Activated CD8-positive, alpha-beta memory T cell treated with anti-CD3 and anti-CD28 coated beads, Interleukin-2, amount 10 ng/mL, durations not matched to agents 7 days and 5 days (primary cell): Measurements from ENCODE around the gene APOF. TPM values are rescaled to one million over a fixed set of nuclear protein-coding genes. Genes with fewer than 3 reads are reported as not detected.
A peak's percentile ranks its signal among the peaks of the same experiment; 100 is the strongest.

Experiments used
- ATAC-seq: fragments of 150-1000 bp; cut with Tn5 transposase; one replicate; pipeline ENCODE4 v1.10.0; 2021; ENCODE audit warnings: moderate library complexity
- CTCF ChIA-PET: fragments of 350-600 bp; sonication (Branson Sonifier 250); formaldehyde crosslinking; loops from one replicate; lab custom pipeline; 2021; ENCODE audit warnings: antibody characterized with exemption; lab: Charles Lee
- DNase-seq: peaks from one replicate; pipeline ENCODE4 v3.0.0-alpha.2; 2020
- H3K27ac Mint-ChIP-seq: one replicate; pipeline ENCODE4 v1.8.0; 2021; ENCODE audit warnings: mild to moderate bottlenecking, mixed read lengths
- H3K27me3 Mint-ChIP-seq: one replicate; pipeline ENCODE4 v1.8.0; 2021; ENCODE audit warnings: mixed read lengths
- H3K36me3 Mint-ChIP-seq: one replicate; pipeline ENCODE4 v1.8.0; 2021; ENCODE audit warnings: mild to moderate bottlenecking, mixed read lengths
- H3K4me1 Mint-ChIP-seq: one replicate; pipeline ENCODE4 v1.8.0; 2021; ENCODE audit warnings: mixed read lengths
- H3K4me3 Mint-ChIP-seq: one replicate; pipeline ENCODE4 v1.8.0; 2021; ENCODE audit warnings: mild to moderate bottlenecking, moderate library complexity, mixed read lengths
- H3K9me3 Mint-ChIP-seq: one replicate; pipeline ENCODE4 v1.8.0; 2022; ENCODE audit warnings: low read depth, mixed read lengths
- total RNA-seq, 2 experiments: library from RNA; stranded (reverse); gene quantifications; one replicate each; pipeline ENCODE4 v1.2.3, GENCODE V29; 2021

The APOF gene
- total RNA-seq, 2 experiments from 2014 or later, result not detected

GRCh38 chr12:56315622-56316473, 46.8 kb downstream of the APOF start, which contains the start of gene CNPY2:
Gene CNPY2, minus strand, starts transcription at chr12:56315988. Its CDS starts 771 bp downstream, at chr12:56315217.
- peak; percentile 98 for DNase-seq
- H3K9me3 Mint-ChIP-seq, result no peaks in the 10 kb centered on the region
- peaks cover 20% of the 10 kb centered on the region for H3K4me1 Mint-ChIP-seq
- CTCF ChIA-PET, result interaction anchor here (0.6 to 3.2 kb wide), 16 partner anchors 9 to 207 kb away, joined by 3 to 17 read pairs (median 4); partner anchors contain the start of genes IL23A, PAN2, RNF41 and SMARCC2
- peak; percentile 93 for ATAC-seq
- H3K36me3 Mint-ChIP-seq, result peaks cover 19% of the 10 kb centered on the region
- peak within 1 kb of the TSS; percentile 98 for H3K27ac Mint-ChIP-seq
- peak within 1 kb of the TSS; percentile 98 for H3K4me3 Mint-ChIP-seq
- no peaks in the 10 kb centered on the region for H3K27me3 Mint-ChIP-seq

DNA sequence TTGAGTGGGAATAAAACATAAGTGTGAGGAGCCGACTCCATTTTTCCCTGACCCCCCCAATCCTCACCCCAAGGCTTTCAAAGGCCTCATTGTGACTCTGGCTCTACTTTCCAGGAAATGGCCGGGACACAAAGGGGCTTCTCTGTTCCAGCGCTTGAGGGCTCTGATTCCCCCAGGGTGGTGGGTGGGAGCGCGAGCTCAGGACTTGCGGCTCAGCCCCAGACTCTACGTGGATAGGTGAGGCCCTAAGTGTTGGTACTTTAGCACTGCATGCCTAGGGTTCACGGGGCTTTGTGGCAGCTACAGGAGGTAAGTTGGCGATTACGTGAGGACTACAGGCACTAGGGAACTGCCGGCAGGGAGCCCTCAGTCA, 47.4 kb downstream of the APOF start:
- Mint-ChIP-seq H3K27ac (peak overlapping the region; percentile 98), H3K4me3 (peak overlapping the region; percentile 98), H3K4me1 (peaks cover 20% of the 10 kb centered on the region), H3K9me3 (no peaks in the 10 kb centered on the region), H3K27me3 (no peaks in the 10 kb centered on the region), H3K36me3 (peaks cover 24% of the 10 kb centered on the region)
- CTCF ChIA-PET, result interaction anchor here (1.2 to 3.2 kb wide), 7 partner anchors 8 to 149 kb away, joined by 3 to 17 read pairs (median 6); partner anchors contain the start of genes PAN2, RNF41 and SMARCC2
- no peak for ATAC-seq
- DNase-seq, result no peak

- no peak overlapping the region for H3K4me3 Mint-ChIP-seq
- CTCF ChIA-PET, result interaction anchor here (0.7 to 1.6 kb wide), 4 partner anchors 19 to 191 kb away, joined by 3 to 4 read pairs (median 3); partner anchors contain the start of gene RNF41
- H3K27ac Mint-ChIP-seq, result no peak overlapping the region
- ATAC-seq, result no peak
- H3K4me1 Mint-ChIP-seq, result peaks cover 10% of the 10 kb centered on the region
- no peaks in the 10 kb centered on the region for H3K27me3 Mint-ChIP-seq
- no peaks in the 10 kb centered on the region for H3K9me3 Mint-ChIP-seq
- H3K36me3 Mint-ChIP-seq, result peaks cover 23% of the 10 kb centered on the region
- no peak for DNase-seq
Measured at GRCh38 chr12:56311003-56311402, 51.7 kb downstream of the APOF start.

Other genes starting within 250 kb of the APOF start
- 1,000 to 10,000 TPM; 3,748 to 4,271 TPM for gene RPL41, start 246.2 kb downstream of the APOF start, total RNA-seq
- 10 to 100 TPM; 10.3 to 11.7 TPM for gene ZC3H10, start 244.6 kb downstream of the APOF start, total RNA-seq
- 100 to 1,000 TPM; 225 to 241 TPM for gene ESYT1, start 234.6 kb downstream of the APOF start, total RNA-seq
- gene MYL6B, start 210.3 kb downstream of the APOF start, total RNA-seq, result 10 to 100 TPM; 67.6 to 85.2 TPM
- gene MYL6, start 204.5 kb downstream of the APOF start, total RNA-seq, result 1,000 to 10,000 TPM; 1,307 to 1,412 TPM
- 100 to 1,000 TPM; 147 to 150 TPM for gene SMARCC2, start 173.4 kb downstream of the APOF start, total RNA-seq
- gene RNF41, start 140.9 kb downstream of the APOF start, total RNA-seq, result 10 to 100 TPM; 28.2 to 34.2 TPM
- 10 to 100 TPM; 62.8 to 80.6 TPM for gene NABP2, start 138.5 kb downstream of the APOF start, total RNA-seq
- gene SLC39A5, start 132.8 kb downstream of the APOF start, total RNA-seq, result under 1 TPM; 0.87 to 0.96 TPM
- gene ANKRD52, start 104.5 kb downstream of the APOF start, total RNA-seq, result 10 to 100 TPM; 66.9 to 68.3 TPM
- 10 to 100 TPM; 16.0 to 17.4 TPM for gene COQ10A, start 95.9 kb downstream of the APOF start, total RNA-seq
- 100 to 1,000 TPM; 174 to 242 TPM for gene CS, start 62.5 kb downstream of the APOF start, total RNA-seq
- gene CNPY2, start 46.9 kb downstream of the APOF start, total RNA-seq, result 100 to 1,000 TPM; 110 to 161 TPM
- gene PAN2, start 28.9 kb downstream of the APOF start, total RNA-seq, result 10 to 100 TPM; 48.7 to 72.5 TPM
- 10 to 100 TPM in 1 of 2 experiments, 1 to 10 TPM in 1; 2.9 to 12.4 TPM for gene IL23A, start 24.0 kb downstream of the APOF start, total RNA-seq
- 100 to 1,000 TPM; 178 to 308 TPM for gene STAT2, start 2.8 kb downstream of the APOF start, total RNA-seq
- gene TIMELESS, start 86.6 kb upstream of the APOF start, total RNA-seq, result 10 to 100 TPM; 64.1 to 65.8 TPM
- gene MIP, start 91.8 kb upstream of the APOF start, total RNA-seq, result not detected
- gene SPRYD4, start 105.7 kb upstream of the APOF start, total RNA-seq, result 1 to 10 TPM; 3.4 to 3.7 TPM
- 1 to 10 TPM; 1.1 to 1.4 TPM for gene GLS2, start 125.3 kb upstream of the APOF start, total RNA-seq
- 1 to 10 TPM; 9.3 to 10.0 TPM for gene RBMS2, start 159.0 kb upstream of the APOF start, total RNA-seq